Measurements from ENCODE around the gene FAM107B. TPM values are rescaled to one million over a fixed set of nuclear protein-coding genes. Genes with fewer than 3 reads are reported as not detected.

Gene FAM107B
- total and polyA plus RNA-seq, 7 donors: 12.8 to 111 (median 15.0) TPM

DNA sequence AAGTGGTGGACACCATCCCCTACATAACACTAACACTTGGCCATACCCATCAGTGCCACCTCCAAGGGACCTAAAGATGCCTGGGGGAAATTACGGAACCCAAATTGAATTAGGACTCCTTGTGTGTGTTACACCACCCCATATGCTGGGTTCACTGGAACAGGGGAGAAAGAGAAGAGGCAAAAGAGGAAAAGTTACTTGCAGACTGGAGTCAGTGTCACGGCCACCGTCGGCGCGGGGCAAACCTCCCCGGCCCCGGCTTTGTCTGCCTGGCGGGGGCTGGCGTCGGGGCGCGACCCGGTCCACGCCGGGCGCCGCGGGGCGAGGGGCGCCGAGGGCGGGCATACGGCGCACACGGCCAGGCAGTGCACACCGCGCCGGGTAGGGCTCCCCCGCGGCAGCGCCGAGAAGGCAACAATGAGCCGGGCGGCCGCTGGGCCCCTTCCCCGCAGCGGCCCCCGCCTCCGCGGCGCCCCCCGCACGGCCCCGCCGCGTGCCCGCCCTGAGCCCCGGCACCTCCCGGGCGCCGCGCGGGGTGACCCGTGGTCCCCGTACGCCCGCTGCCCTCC lies 171.1 kb downstream of the FAM107B start:
- no peaks in the 10 kb centered on the region for H3K9me3 ChIP-seq
- no peaks in the 10 kb centered on the region for H3K36me3 ChIP-seq
- 0 to 1% methylated on average over 58 of the region's 58 CpGs for WGBS, 2 donors
- H3K4me3 ChIP-seq: peak overlapping the region; percentile 31 to 71 (median 62)
- H3K27me3 ChIP-seq: no peaks in the 10 kb centered on the region
- no peak for TF ChIP-seq POLR2AphosphoS5 (IDR thresholded peaks at IDR 0.05)
- TF ChIP-seq, protein P1, sequence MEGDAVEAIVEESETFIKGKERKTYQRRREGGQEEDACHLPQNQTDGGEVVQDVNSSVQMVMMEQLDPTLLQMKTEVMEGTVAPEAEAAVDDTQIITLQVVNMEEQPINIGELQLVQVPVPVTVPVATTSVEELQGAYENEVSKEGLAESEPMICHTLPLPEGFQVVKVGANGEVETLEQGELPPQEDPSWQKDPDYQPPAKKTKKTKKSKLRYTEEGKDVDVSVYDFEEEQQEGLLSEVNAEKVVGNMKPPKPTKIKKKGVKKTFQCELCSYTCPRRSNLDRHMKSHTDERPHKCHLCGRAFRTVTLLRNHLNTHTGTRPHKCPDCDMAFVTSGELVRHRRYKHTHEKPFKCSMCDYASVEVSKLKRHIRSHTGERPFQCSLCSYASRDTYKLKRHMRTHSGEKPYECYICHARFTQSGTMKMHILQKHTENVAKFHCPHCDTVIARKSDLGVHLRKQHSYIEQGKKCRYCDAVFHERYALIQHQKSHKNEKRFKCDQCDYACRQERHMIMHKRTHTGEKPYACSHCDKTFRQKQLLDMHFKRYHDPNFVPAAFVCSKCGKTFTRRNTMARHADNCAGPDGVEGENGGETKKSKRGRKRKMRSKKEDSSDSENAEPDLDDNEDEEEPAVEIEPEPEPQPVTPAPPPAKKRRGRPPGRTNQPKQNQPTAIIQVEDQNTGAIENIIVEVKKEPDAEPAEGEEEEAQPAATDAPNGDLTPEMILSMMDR (IDR thresholded peaks at IDR 0.05): no peak
- TF ChIP-seq EP300 (IDR thresholded peaks at IDR 0.05): no peak
- no peak for TF ChIP-seq POLR2A (IDR thresholded peaks at IDR 0.05)
- intact Hi-C loops (cut with DNase I): loop anchor here (1.0 to 10.0 kb wide), 8 partner anchors 63 to 564 kb away; partner anchors contain the start of genes ACBD7, DCLRE1C, MEIG1 and NMT2
- peak overlapping the region; percentile 48 to 77 (median 74) for H3K27ac ChIP-seq
- peaks cover 0 to 25% (median 12%) of the 10 kb centered on the region in 4 donors for H3K4me1 ChIP-seq
- no peak for DNase-seq

DNA sequence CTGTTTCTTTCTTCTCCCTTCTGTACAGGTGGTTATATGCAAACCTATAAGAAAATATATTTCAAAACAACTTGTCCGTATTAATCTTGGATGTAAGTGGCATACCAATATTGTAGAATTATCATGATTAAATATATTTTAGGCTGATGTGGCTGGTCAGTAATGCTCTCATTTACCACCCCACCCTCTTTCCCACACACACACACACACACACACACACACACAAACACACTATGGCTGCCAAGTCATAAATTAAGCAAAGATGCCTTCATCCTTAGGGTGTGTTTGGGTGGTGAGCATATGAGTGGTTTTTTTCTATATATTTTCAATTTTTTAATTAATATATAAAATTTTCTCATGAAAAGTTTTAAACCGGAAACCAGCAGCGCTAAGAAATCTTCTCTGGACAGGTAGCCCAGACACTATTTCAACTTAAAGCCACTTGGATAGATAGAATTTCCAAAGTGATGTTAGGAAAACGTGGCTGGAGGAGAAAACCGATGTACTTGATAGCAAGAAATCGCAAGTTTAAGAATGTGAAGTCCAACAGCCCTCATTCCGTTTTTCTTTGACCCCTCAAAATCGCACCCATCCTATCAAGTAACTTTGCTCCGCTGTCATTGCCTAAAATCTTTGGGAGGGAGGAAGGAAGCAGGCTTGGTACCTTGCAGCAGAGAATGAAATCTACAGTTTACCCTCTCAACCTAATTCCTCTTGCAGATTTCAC lies 171.7 kb downstream of the FAM107B start:
- TF ChIP-seq, protein P1 (IDR thresholded peaks at IDR 0.05): no peak
- no peak for TF ChIP-seq EP300 (IDR thresholded peaks at IDR 0.05)
- TF ChIP-seq POLR2AphosphoS5 (IDR thresholded peaks at IDR 0.05): no peak
- no peak for TF ChIP-seq POLR2A (IDR thresholded peaks at IDR 0.05)
- peak overlapping the region in 3 of 4 donors; percentile 70 to 77 (median 77) for H3K27ac ChIP-seq
- H3K4me1 ChIP-seq: peaks cover 0 to 25% (median 12%) of the 10 kb centered on the region in 4 donors
- WGBS, 2 donors: 37 to 38% methylated on average over 9 of the region's 9 CpGs
- no peaks in the 10 kb centered on the region for H3K9me3 ChIP-seq
- no peaks in the 10 kb centered on the region for H3K36me3 ChIP-seq
- intact Hi-C loops (cut with DNase I): loop anchor here (5.0 to 10.0 kb wide), 5 partner anchors 132 to 564 kb away; partner anchors contain the start of genes ACBD7, DCLRE1C, MEIG1 and NMT2
- no peaks in the 10 kb centered on the region for H3K27me3 ChIP-seq
- peak overlapping the region; percentile 31 to 71 (median 62) for H3K4me3 ChIP-seq
- DNase-seq: no peak

DNA sequence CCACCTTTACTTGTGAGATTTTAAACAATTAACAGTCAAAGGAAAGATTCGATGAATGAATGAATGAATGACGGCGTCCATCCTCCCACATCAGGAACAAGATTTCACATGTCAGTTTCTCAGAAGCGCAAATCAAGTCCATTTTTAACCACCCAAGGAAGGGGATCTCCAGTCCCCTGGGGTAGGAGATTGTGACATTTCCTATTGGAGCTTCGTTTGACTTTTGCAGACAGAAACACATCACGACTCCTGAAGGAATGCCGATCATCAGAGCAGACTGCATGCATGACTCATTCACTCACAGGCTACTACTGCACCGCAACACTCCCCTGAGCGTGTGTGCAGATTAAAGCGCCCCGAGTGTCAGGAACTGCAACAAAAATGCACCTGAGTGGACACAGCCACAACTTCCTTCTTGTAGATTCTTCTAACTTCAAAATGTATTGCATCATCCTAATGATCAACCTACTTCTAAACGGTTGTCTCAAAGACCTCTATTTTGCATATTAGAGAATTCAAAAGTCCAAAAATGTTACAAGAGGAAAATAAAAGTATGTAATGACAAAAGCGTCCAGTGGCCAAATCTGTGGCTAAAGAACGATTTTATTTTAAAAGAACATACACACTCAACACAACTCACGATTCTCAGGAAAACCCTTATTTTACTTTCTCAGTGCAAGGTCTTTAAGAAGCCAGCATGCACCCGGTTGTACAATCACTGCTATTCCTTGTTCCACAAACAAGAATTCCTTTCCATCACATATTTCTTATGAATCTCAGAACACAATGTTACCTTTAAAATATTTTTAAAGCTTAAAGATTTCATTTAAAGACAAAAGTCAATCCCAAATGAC lies 172.6 kb downstream of the FAM107B start:
- 42 to 78% methylated on average over 16 of the region's 16 CpGs for WGBS, 2 donors
- Histone ChIP-seq H3K36me3 (no peaks in the 10 kb centered on the region), H3K4me3 (no peak overlapping the region), H3K9me3 (no peaks in the 10 kb centered on the region), H3K27ac (no peak overlapping the region), H3K27me3 (no peaks in the 10 kb centered on the region), H3K4me1 (peaks cover 0 to 25% (median 12%) of the 10 kb centered on the region in 4 donors)
- intact Hi-C loops (cut with DNase I): loop anchor here (5.0 to 10.0 kb wide), 5 partner anchors 133 to 565 kb away; partner anchors contain the start of genes ACBD7, DCLRE1C, MEIG1 and NMT2
- DNase-seq: no peak
- TF ChIP-seq EP300 (IDR thresholded peaks at IDR 0.05) (no peak), POLR2AphosphoS5 (IDR thresholded peaks at IDR 0.05) (peak in 1 of 4 donors; percentile 10), POLR2A (IDR thresholded peaks at IDR 0.05) (no peak)
- TF ChIP-seq, protein P1 (IDR thresholded peaks at IDR 0.05): no peak

DNA sequence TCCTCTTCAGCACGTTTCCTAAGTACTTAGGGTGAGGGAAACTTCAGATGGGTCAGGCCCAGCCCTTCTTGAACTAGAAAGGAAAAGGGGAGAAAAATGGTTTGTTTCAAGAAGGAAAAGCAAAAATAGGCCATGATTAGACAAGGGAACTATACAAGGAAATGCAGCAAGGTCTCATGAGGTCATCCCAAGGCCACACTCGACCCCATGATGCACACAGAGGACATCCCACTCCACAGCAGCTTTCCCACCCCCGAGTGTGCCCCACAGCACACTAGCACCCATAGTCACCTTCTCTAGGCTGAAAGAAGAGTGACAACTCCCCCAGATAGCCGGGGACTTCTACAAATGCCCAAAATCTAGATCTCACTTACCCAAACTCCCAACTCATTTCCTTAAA lies 173.4 kb downstream of the FAM107B start:
- intact Hi-C loops (cut with DNase I): loop anchor here (5.0 to 10.0 kb wide), 5 partner anchors 133 to 566 kb away; partner anchors contain the start of genes ACBD7, DCLRE1C, MEIG1 and NMT2
- WGBS, 2 donors: 80 to 84% methylated on average over 4 of the region's 4 CpGs
- TF ChIP-seq, protein P1 (IDR thresholded peaks at IDR 0.05): no peak
- TF ChIP-seq EP300 (IDR thresholded peaks at IDR 0.05) (no peak), POLR2AphosphoS5 (IDR thresholded peaks at IDR 0.05) (no peak), POLR2A (IDR thresholded peaks at IDR 0.05) (no peak)
- no peak overlapping the region for H3K4me3 ChIP-seq
- DNase-seq: no peak
- H3K27me3 ChIP-seq: no peaks in the 10 kb centered on the region
- no peaks in the 10 kb centered on the region for H3K9me3 ChIP-seq
- H3K36me3 ChIP-seq: no peaks in the 10 kb centered on the region
- no peak overlapping the region for H3K27ac ChIP-seq
- H3K4me1 ChIP-seq: peaks cover 0 to 25% (median 12%) of the 10 kb centered on the region in 4 donors
